Body of pancreas (tissue), 4 donors: Measurements from ENCODE around the gene ATP2B2.

Source experiments
- POLR2A ChIP-seq, 3 donors: fragments of 450-650 bp; IDR thresholded peaks; one replicate each; pipeline ENCODE4 v1.6.1; 2016; ENCODE audit warnings: antibody characterized with exemption in 3 of 3, mild to moderate bottlenecking in 2 of 3
- TF ChIP-seq, protein P1 (sequence below), 7 experiments: fragments of 450-650 bp in 4 of 7; fragments of 200-600 bp in 3 of 7; sonication (generic) in 3 of 7; IDR thresholded peaks; one replicate each; pipeline ENCODE4 v1.5.1; 2016 to 2019; ENCODE audit warnings: antibody characterized with exemption in 7 of 7

DNA sequence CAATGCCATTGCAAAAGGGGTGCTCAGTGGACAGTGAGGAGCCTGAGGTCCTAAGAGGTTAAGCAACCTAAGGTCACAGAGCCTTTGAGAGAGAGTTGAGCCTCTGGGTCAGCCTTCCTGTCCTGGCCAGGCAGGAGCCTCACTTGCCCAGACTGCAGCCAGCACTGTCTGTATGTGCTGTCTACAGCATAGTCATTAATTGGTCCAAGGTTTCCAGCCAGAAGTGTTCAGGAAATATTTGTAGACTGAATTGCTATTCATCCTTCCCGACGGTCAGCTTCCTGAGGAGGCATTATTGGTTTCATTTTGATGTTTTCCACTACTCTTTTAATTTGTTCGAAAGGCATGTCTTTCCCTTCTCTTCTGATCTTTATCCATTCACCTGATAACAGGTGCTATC lies 192.5 kb downstream of the ATP2B2 start:
- TF ChIP-seq, protein P1, sequence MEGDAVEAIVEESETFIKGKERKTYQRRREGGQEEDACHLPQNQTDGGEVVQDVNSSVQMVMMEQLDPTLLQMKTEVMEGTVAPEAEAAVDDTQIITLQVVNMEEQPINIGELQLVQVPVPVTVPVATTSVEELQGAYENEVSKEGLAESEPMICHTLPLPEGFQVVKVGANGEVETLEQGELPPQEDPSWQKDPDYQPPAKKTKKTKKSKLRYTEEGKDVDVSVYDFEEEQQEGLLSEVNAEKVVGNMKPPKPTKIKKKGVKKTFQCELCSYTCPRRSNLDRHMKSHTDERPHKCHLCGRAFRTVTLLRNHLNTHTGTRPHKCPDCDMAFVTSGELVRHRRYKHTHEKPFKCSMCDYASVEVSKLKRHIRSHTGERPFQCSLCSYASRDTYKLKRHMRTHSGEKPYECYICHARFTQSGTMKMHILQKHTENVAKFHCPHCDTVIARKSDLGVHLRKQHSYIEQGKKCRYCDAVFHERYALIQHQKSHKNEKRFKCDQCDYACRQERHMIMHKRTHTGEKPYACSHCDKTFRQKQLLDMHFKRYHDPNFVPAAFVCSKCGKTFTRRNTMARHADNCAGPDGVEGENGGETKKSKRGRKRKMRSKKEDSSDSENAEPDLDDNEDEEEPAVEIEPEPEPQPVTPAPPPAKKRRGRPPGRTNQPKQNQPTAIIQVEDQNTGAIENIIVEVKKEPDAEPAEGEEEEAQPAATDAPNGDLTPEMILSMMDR (IDR thresholded peaks at IDR 0.05) = no peak
- no peak for TF ChIP-seq POLR2A (IDR thresholded peaks at IDR 0.05)
